Right lobe of liver (tissue), 6 donors: ENCODE results near the gene EPB41L3. TPM values are rescaled to one million over a fixed set of nuclear protein-coding genes. Genes with fewer than 3 reads are reported as not detected.

Experiments used
- ATAC-seq, 4 donors: fragments of 200-7000 bp; cut with Tn5 transposase; one replicate each; pipeline ENCODE4 v1.9.1; 2020; ENCODE audit warnings: mild to moderate bottlenecking in 4 of 4, moderate library complexity in 4 of 4
- DNase-seq, 3 donors: peaks; one replicate each; pipeline ENCODE4 v3.0.0-alpha.2; 2020
- H3K27ac ChIP-seq, 3 donors: fragments of 200-600 bp; one replicate each; pipeline ENCODE4 v1.8.0; 2022
- H3K27me3 ChIP-seq, 2 donors: fragments of 200-600 bp; one replicate each; pipeline ENCODE4 v1.8.0; 2022
- H3K36me3 ChIP-seq, 4 donors: fragments of 200-600 bp; sonication (generic) in 1 of 4; one replicate each; pipeline versions ENCODE4 v1.5.1 to v1.8.0; 2017 to 2022; ENCODE audit warnings: control low read depth in 1 of 4
- H3K4me1 ChIP-seq, 4 donors: fragments of 200-600 bp; sonication (generic) in 1 of 4; one replicate each; pipeline versions ENCODE4 v1.5.1 to v1.8.0; 2017 to 2022; ENCODE audit warnings: control low read depth in 1 of 4
- H3K4me3 ChIP-seq, 3 donors: fragments of 200-600 bp; one replicate each; pipeline ENCODE4 v1.8.0; 2022
- H3K9me3 ChIP-seq, 4 donors: fragments of 200-600 bp; sonication (generic) in 1 of 4; one replicate each; pipeline versions ENCODE4 v1.5.1 to v1.8.0; 2017 to 2022; ENCODE audit warnings: control low read depth in 1 of 4
- POLR2A ChIP-seq: fragments of 450-650 bp; IDR thresholded peaks from one replicate; pipeline ENCODE4 v1.6.1; 2017; ENCODE audit warnings: antibody characterized with exemption, mild to moderate bottlenecking
- WGBS: methylation state at CpG from one replicate; pipeline ENCODE4 v1.1.6; 2018; ENCODE audit warnings: low coverage, low lambda C conversion rate; ENCODE audit not compliant: insufficient coverage; ENCODE audit errors: missing lambda C conversion rate; 5-methylcytosine and 5-hydroxymethylcytosine counted together
- intact Hi-C, 2 donors: fragments of 100-400 bp; cut with DNase I; formaldehyde crosslinking; loops; one replicate each; pipeline versions ENCODE4 v1.11.2 to v1.14.1; 2022
- total RNA-seq, 6 experiments: library from RNA; depleted of rRNA in 2 of 6; stranded (reverse); fragments of >200 nt in 2 of 6; fragmentation: NEBNext Ultra II Directional in 3 of 6; extraction: Animal tissue kit (Norgen Biotek cat#: 25700) in 3 of 6; gene quantifications; one replicate each; pipeline versions ENCODE4 v1.1.0 to v1.2.4, GENCODE V29; 2016 to 2023
- TF ChIP-seq, protein P1 (sequence below), 4 donors: fragments of 200-600 bp in 3 of 4; fragments of 450-650 bp in 1 of 4; IDR thresholded peaks; one replicate each; pipeline versions ENCODE4 v1.5.1 to v1.8.0; 2016 to 2022; ENCODE audit warnings: antibody characterized with exemption in 4 of 4, mild to moderate bottlenecking in 2 of 4
- donor health status: DM: no; HTN: yes; CAD: no.
- donor health status: DM: no; HTN: no; CAD: no.
- donor health status: DM: no; HTN: no; CAD: no.
- donor health status: DM: no; HTN: yes; CAD: no.
- donor health status: DM: no; HTN: yes; CAD: no.

EPB41L3 gene
- total RNA-seq, 6 experiments from 2014 or later = 3.3 to 20.3 (median 6.2) TPM

DNA sequence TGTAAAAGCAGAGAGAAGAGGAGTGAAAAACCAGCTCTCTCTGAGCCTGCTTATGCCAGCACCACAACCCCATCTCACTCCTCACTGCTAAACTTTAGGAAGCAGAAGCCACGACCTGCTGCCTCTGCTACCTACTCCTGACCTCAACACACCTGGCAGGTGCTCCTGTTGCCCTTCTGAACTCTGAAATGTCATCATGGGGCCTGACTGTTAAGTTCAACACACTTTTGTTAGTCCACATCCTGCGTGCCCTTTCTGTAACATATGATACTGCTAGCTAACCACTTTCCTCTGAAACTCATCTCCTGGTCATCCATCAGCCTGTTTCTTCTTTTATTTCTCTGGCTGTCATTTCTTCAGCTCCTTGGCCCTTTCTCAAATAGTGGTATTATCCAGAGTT is 118.1 kb downstream of the EPB41L3 start:
- no peak for TF ChIP-seq POLR2A
- TF ChIP-seq, protein P1, sequence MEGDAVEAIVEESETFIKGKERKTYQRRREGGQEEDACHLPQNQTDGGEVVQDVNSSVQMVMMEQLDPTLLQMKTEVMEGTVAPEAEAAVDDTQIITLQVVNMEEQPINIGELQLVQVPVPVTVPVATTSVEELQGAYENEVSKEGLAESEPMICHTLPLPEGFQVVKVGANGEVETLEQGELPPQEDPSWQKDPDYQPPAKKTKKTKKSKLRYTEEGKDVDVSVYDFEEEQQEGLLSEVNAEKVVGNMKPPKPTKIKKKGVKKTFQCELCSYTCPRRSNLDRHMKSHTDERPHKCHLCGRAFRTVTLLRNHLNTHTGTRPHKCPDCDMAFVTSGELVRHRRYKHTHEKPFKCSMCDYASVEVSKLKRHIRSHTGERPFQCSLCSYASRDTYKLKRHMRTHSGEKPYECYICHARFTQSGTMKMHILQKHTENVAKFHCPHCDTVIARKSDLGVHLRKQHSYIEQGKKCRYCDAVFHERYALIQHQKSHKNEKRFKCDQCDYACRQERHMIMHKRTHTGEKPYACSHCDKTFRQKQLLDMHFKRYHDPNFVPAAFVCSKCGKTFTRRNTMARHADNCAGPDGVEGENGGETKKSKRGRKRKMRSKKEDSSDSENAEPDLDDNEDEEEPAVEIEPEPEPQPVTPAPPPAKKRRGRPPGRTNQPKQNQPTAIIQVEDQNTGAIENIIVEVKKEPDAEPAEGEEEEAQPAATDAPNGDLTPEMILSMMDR (IDR thresholded peaks at IDR 0.05) = no peak
- ATAC-seq (peak in 3 of 4 donors; percentile 42 to 74 (median 55)), DNase-seq (no peak)
- Histone ChIP-seq H3K4me1 (no peaks in the 10 kb centered on the region), H3K27me3 (no peaks in the 10 kb centered on the region), H3K9me3 (no peaks in the 10 kb centered on the region), H3K27ac (no peak overlapping the region), H3K36me3 (no peaks in the 10 kb centered on the region), H3K4me3 (no peak overlapping the region)
- intact Hi-C loops = no loop called here
- WGBS = 17% methylated on average over 2 of the region's 2 CpGs

DNA sequence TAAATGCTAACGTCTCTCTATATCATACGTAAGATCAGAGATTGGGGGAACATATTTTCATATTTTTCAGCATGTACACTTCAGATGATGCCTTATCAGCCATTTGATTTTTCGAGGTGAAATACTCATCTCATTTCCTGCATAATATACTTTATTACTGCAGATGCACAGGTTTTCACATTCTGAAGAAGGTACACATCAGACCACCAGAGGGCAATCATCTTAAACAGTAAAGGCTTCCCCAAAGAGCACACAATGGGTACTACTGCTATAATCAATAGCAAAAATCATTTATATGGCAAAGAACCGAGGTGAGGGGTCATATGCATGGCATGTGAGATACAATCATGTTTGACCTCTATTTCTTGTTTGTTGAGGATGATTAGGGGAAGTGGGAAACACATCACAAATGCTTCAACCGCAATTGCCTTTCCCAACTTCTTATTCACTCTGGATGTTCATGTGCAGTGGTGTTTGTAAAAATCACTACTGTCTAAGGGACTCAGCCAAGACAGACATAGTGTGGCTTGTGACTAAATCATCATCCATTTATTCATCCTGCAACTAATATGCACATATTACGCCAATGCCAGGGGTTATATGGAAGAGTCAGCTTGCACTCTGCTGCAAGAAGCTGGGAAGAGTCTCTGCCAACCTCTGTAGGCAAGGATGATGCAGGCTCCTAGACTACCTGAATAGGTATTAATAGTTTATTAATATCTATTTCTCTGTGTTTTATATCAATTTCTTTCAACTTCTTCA is 118.7 kb downstream of the EPB41L3 start:
- TF ChIP-seq, protein P1 (IDR thresholded peaks at IDR 0.05) = peak in 3 of 4 donors; percentile 32 to 37 (median 33)
- no peak for TF ChIP-seq POLR2A
- intact Hi-C loops = no loop called here
- no peaks in the 10 kb centered on the region for H3K36me3 ChIP-seq
- H3K27ac ChIP-seq = no peak overlapping the region
- H3K4me1 ChIP-seq = no peaks in the 10 kb centered on the region
- WGBS = 63% methylated on average over 6 of the region's 6 CpGs
- ATAC-seq (peak in 3 of 4 donors; percentile 34 to 48 (median 41)), DNase-seq (no peak)
- H3K4me3 ChIP-seq = no peak overlapping the region
- no peaks in the 10 kb centered on the region for H3K9me3 ChIP-seq
- H3K27me3 ChIP-seq = no peaks in the 10 kb centered on the region

- DNase-seq = no peak
- TF ChIP-seq, protein P1 (IDR thresholded peaks at IDR 0.05) = no peak
- TF ChIP-seq POLR2A = no peak
- intact Hi-C loops = no loop called here
- 76% methylated on average over 3 of the region's 3 CpGs for WGBS
- ATAC-seq = no peak
- H3K27ac ChIP-seq = no peak overlapping the region
- no peaks in the 10 kb centered on the region for H3K36me3 ChIP-seq
- no peaks in the 10 kb centered on the region for H3K9me3 ChIP-seq
- no peaks in the 10 kb centered on the region for H3K4me1 ChIP-seq
- no peaks in the 10 kb centered on the region for H3K27me3 ChIP-seq
- H3K4me3 ChIP-seq = no peak overlapping the region
These were observed 121.2 kb downstream of the EPB41L3 start for GRCh38 chr18:5422626-5423025.

DNA sequence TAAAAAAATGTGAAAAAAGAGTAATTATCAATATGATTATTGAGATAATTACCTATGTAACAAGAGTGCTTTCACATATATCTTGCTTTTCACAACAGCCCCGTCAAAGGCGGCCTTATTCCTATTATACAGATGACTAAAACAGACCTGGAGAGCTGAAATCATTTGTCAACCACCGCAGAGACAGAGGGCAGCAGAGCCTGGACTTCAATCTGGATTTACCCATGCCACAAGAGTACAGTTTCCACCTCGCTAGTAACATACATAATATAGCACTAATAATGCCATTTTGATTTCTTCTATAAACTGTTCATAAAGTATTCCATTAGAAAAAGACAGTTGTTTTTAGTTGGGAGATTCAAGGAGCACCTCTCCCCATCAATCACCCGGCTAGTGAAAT is 121.8 kb downstream of the EPB41L3 start:
- no peak overlapping the region for H3K27ac ChIP-seq
- TF ChIP-seq POLR2A = no peak
- TF ChIP-seq, protein P1 (IDR thresholded peaks at IDR 0.05) = no peak
- intact Hi-C loops = no loop called here
- no peak for DNase-seq
- no peak for ATAC-seq
- H3K27me3 ChIP-seq = no peaks in the 10 kb centered on the region
- no peak overlapping the region for H3K4me3 ChIP-seq
- no peaks in the 10 kb centered on the region for H3K4me1 ChIP-seq
- no peaks in the 10 kb centered on the region for H3K36me3 ChIP-seq
- WGBS = 63% methylated on average over 5 of the region's 5 CpGs
- no peaks in the 10 kb centered on the region for H3K9me3 ChIP-seq
